Type B pancreatic cell (in vitro differentiated cells): ENCODE results near the gene TCF15. TPM values are rescaled to one million over a fixed set of nuclear protein-coding genes. Genes with fewer than 3 reads are reported as not detected.
"Not testable (repeated sequence)": the region's sequence is repeated elsewhere in the genome, so short reads cannot be mapped to it uniquely, and the experiment has no call there.

ENCODE experiments used
- DNase-seq: peaks from one replicate; pipeline ENCODE4 v3.0.0; 2021; ENCODE audit warnings: mixed read lengths; ENCODE audit not compliant: unreplicated experiment; ENCODE audit errors: extremely low spot score
- H3K27ac Mint-ChIP-seq: 2 replicates; pipeline ENCODE4 v1.8.0; 2021; ENCODE audit warnings: mild to moderate bottlenecking, mixed read lengths
- H3K27me3 Mint-ChIP-seq: 2 replicates; pipeline ENCODE4 v1.8.0; 2021; ENCODE audit warnings: mixed read lengths
- H3K36me3 Mint-ChIP-seq: 2 replicates; pipeline ENCODE4 v1.8.0; 2021; ENCODE audit warnings: mixed read lengths
- H3K4me1 Mint-ChIP-seq: one replicate; pipeline ENCODE4 v1.8.0; 2021; ENCODE audit warnings: mixed read lengths; ENCODE audit not compliant: unreplicated experiment
- H3K4me3 Mint-ChIP-seq: 2 replicates; pipeline ENCODE4 v1.8.0; 2021; ENCODE audit warnings: mild to moderate bottlenecking, mixed read lengths
- H3K9me3 Mint-ChIP-seq: 2 replicates; pipeline ENCODE4 v1.8.0; 2021; ENCODE audit warnings: mixed read lengths
- CTCF ChIP-seq: fragments of 200-600 bp; sonication (generic); conservative IDR thresholded peaks from 2 replicates; pipeline ENCODE4 v1.5.0; 2021; ENCODE audit warnings: antibody characterized with exemption, mild to moderate bottlenecking
- total RNA-seq: library from RNA; stranded (reverse); gene quantifications from 2 replicates; pipeline ENCODE4 v1.2.1, GENCODE V29; 2021; ENCODE audit warnings: low replicate concordance

Gene TCF15
- total RNA-seq, 1 donor from 2014 or later: 0.94 TPM

DNA sequence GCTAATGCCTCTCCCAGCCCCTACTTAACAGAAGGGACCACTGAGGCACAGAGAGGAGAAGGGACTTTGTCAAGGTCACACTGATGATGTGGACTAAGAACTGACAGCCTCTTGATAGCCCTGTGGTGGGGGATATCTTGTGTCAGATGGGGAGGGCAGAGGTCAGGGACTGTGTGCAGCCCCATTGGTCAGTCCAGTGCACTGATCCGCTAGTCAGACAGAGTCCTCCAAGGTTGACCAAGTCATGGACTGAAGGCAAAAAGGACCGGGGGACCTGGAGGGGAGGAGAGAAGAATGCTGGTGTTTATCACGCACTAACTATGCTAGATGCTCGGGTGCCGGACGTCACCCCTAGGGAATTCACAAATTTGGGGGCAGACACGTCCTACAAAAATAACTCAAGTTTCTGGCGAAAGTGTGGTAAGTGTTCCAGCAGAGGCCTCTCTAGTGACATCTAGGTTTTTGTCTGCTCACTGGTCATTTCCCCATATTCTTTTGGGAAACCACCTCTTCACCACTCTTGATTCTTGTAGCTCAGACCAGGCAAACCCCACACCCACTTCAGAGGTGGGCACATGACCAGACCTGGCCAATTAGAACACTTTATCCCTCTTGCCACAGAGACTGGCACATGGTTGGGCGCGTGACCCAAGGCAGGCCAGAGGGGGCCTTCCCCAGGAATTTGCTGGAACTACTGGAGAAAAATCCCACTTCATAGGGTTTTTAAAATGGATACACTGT lies 21.0 kb downstream of the TCF15 start:
- TF ChIP-seq CTCF: no peak
- Mint-ChIP-seq H3K9me3 (no peaks in the 10 kb centered on the region), H3K27ac (no peak overlapping the region), H3K27me3 (peaks cover 35% of the 10 kb centered on the region), H3K4me1 (no peaks in the 10 kb centered on the region), H3K4me3 (no peak overlapping the region), H3K36me3 (no peaks in the 10 kb centered on the region)
- DNase-seq: no peak

- no peaks in the 10 kb centered on the region for H3K4me1 Mint-ChIP-seq
- no peak overlapping the region for H3K27ac Mint-ChIP-seq
- no peak for DNase-seq
- H3K9me3 Mint-ChIP-seq: no peaks in the 10 kb centered on the region
- H3K36me3 Mint-ChIP-seq: no peaks in the 10 kb centered on the region
- peaks cover 35% of the 10 kb centered on the region for H3K27me3 Mint-ChIP-seq
- no peak overlapping the region for H3K4me3 Mint-ChIP-seq
- no peak for TF ChIP-seq CTCF
These were observed 21.6 kb downstream of the TCF15 start for GRCh38 chr20:588476-588875.

DNA sequence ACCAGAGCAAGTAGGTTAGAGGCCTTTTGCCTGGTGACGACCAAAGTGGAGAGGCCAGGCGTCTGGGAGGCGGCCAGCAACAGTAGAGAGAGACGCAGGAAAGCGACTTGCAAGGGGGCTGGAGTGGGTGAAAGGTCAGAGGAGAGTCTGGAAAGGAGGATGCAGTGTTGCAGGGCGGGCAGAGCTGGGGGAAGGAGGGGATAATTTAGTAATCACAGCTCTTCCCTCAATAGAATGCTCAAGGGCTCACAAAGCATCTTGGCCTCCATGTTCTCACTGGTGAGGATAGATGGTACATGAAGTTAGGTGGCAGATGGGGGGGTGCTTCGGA lies 25.2 kb downstream of the TCF15 start:
- no peak for DNase-seq
- Mint-ChIP-seq H3K27ac (no peak overlapping the region), H3K4me3 (no peak overlapping the region), H3K36me3 (no peaks in the 10 kb centered on the region), H3K9me3 (no peaks in the 10 kb centered on the region), H3K27me3 (peaks cover 16% of the 10 kb centered on the region), H3K4me1 (no peaks in the 10 kb centered on the region)
- TF ChIP-seq CTCF: no peak

DNA sequence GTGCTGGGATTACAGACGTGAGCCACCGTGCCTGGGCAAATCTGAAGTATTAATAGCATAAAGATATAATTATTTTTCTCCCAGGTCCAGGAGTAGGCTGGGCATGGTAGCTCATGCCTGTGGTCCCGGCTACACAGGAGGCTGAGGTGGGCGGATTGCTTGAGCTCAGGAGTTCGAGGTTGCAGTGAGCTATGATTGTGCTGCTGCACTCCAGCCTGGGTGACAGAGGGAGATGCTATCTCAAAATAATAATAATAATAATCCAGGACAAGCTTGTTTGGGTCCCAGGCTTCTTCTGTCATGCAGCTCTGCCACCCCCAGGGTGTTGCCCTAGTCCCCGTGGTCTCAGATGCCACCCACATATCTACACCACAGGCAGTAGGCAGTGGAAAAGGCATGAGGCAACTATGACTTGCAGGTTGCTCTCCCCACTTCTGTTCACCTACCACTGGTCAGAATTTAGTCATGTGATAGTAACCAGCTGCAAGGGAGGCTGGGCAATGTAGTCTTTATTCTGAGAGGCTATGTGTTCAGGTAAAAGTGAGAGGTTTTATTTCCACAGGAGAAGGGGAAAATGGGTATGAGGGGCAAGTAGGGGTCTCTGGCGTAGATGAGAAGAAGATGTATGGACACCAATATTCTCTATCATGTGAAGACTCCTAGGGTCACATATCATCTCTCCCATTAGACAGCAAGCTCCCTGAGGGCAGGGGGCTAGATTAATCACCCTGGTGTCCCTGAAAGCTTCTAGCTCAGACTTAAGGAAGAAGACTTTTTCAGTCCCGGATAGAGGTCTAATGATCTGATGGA lies 25.7 kb downstream of the TCF15 start:
- no peak for DNase-seq
- no peak overlapping the region for H3K27ac Mint-ChIP-seq
- no peaks in the 10 kb centered on the region for H3K9me3 Mint-ChIP-seq
- no peaks in the 10 kb centered on the region for H3K4me1 Mint-ChIP-seq
- H3K4me3 Mint-ChIP-seq: no peak overlapping the region
- peaks cover 16% of the 10 kb centered on the region for H3K27me3 Mint-ChIP-seq
- no peaks in the 10 kb centered on the region for H3K36me3 Mint-ChIP-seq
- TF ChIP-seq CTCF: no peak

GRCh38 chr20:582204-582603 lies 27.9 kb downstream of the TCF15 start:
- H3K27ac Mint-ChIP-seq: no peak overlapping the region
- H3K27me3 Mint-ChIP-seq: peaks cover 16% of the 10 kb centered on the region
- no peak for DNase-seq
- TF ChIP-seq CTCF: no peak
- no peaks in the 10 kb centered on the region for H3K9me3 Mint-ChIP-seq
- no peak overlapping the region for H3K4me3 Mint-ChIP-seq
- no peaks in the 10 kb centered on the region for H3K36me3 Mint-ChIP-seq
- no peaks in the 10 kb centered on the region for H3K4me1 Mint-ChIP-seq

DNA sequence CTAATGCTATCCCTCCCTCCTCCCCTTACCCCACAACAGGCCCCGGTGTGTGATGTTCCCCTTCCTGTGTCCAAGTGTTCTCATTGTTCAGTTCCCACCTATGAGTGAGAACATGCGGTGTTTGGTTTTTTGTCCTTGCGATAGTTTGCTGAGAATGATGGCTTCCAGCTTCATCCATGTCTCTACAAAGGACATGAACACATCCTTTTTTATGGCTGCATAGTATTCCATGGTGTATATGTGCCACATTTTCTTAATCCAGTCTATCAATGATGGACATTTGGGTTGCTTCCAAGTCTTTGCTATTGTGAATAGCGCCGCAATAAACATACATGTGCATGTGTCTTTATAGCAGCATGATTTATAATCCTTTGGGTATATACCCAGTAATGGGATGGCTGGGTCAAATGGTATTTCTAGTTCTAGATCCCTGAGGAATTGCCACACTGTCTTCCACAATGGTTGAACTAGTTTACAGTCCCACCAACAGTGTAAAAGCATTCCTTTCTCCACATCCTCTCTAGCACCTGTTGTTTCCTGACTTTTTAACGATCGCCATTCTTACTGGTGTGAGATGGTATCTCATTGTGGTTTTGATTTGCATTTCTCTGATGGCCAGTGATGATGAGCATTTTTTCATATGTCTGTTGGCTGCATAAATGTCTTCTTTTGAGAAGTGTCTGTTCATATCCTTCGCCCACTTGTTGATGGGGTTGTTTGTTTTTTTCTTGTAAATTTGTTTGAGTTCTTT lies 31.0 kb downstream of the TCF15 start:
- not testable (repeated sequence) for H3K27me3 Mint-ChIP-seq, H3K4me3 Mint-ChIP-seq, DNase-seq, H3K27ac Mint-ChIP-seq, H3K9me3 Mint-ChIP-seq, H3K36me3 Mint-ChIP-seq, H3K4me1 Mint-ChIP-seq
